Left lung (tissue), 10 donors: ENCODE results near the gene LRMDA. TPM values are rescaled to one million over a fixed set of nuclear protein-coding genes. Genes with fewer than 3 reads are reported as not detected.

ENCODE experiments used
- ATAC-seq: fragments of 200-7000 bp; cut with Tn5 transposase; one replicate; pipeline ENCODE4 v1.9.1; 2020; ENCODE audit warnings: moderate library complexity
- DNase-seq, 4 donors: peaks; one replicate each; pipeline ENCODE4 v3.0.0-alpha.2; 2013 to 2020
- H3K27ac ChIP-seq, 2 donors: fragments of 200-600 bp; sonication (generic) in 1 of 2; one replicate each; pipeline versions ENCODE4 v1.5.0 to v1.8.0; 2020 to 2021
- H3K27me3 ChIP-seq, 2 donors: fragments of 200-600 bp; sonication (generic) in 1 of 2; one replicate each; pipeline versions ENCODE4 v1.5.0 to v1.8.0; 2020 to 2021
- H3K36me3 ChIP-seq, 2 donors: fragments of 200-600 bp; sonication (generic) in 1 of 2; one replicate each; pipeline versions ENCODE4 v1.5.0 to v1.8.0; 2020 to 2021
- H3K4me1 ChIP-seq, 2 donors: fragments of 200-600 bp; one replicate each; pipeline ENCODE4 v1.8.0; 2021
- H3K4me3 ChIP-seq, 2 donors: fragments of 200-600 bp; sonication (generic) in 1 of 2; one replicate each; pipeline versions ENCODE4 v1.5.0 to v1.8.0; 2020 to 2021; ENCODE audit warnings: mild to moderate bottlenecking in 1 of 2
- H3K9me3 ChIP-seq, 2 donors: fragments of 200-600 bp; sonication (generic) in 1 of 2; one replicate each; pipeline versions ENCODE4 v1.5.0 to v1.8.0; 2020 to 2021
- CTCF ChIP-seq, 2 donors: fragments of 200-600 bp; sonication (generic) in 1 of 2; IDR thresholded peaks; one replicate each; pipeline versions ENCODE4 v1.5.0 to v1.8.0; 2021; ENCODE audit warnings: antibody characterized with exemption in 2 of 2
- intact Hi-C, 2 donors: fragments of 100-400 bp; cut with DNase I; formaldehyde crosslinking; loops; one replicate each; pipeline versions ENCODE4 v1.11.2 to v1.14.2; 2022
- polyA plus RNA-seq, 6 donors: library from polyadenylated mRNA; unstranded; fragments of 120-200 nt; gene quantifications; one replicate each; pipeline ENCODE4 v1.2.1, GENCODE V29; 2013; ENCODE audit not compliant: insufficient read length in 6 of 6
- total RNA-seq, 2 donors: library from RNA; stranded (reverse); fragmentation: NEBNext Ultra II Directional; extraction: Animal tissue kit (Norgen Biotek cat#: 25700); gene quantifications; one replicate each; pipeline ENCODE4 v1.2.1, GENCODE V29; 2021
- donor health status: DM: no; HTN: yes; CAD: no.
- donor health status: DM: no; HTN: no; CAD: no.

LRMDA gene
- total and polyA plus RNA-seq, 8 donors, result 13.9 to 23.6 (median 18.7) TPM

- Histone ChIP-seq H3K27me3 (no peaks in the 10 kb centered on the region), H3K4me1 (peaks cover 0 to 14% of the 10 kb centered on the region in 2 donors), H3K9me3 (no peaks in the 10 kb centered on the region), H3K27ac (no peak overlapping the region), H3K4me3 (no peak overlapping the region), H3K36me3 (no peaks in the 10 kb centered on the region)
- ATAC-seq (no peak), DNase-seq (no peak)
- intact Hi-C loops, result no loop called here
- no peak for TF ChIP-seq CTCF (IDR thresholded peaks at IDR 0.05)
Observed at GRCh38 chr10:75665707-75666106, 234.3 kb downstream of the LRMDA start.

GRCh38 chr10:75672111-75672671 is 240.8 kb downstream of the LRMDA start:
- no peak for TF ChIP-seq CTCF (IDR thresholded peaks at IDR 0.05)

GRCh38 chr10:75672842-75673241 is 241.4 kb downstream of the LRMDA start:
- H3K27ac ChIP-seq, result no peak overlapping the region
- no peak for DNase-seq
- ATAC-seq, result no peak

More at GRCh38 chr10:75672111-75672671, 240.8 kb downstream of the LRMDA start:
- H3K27me3 ChIP-seq, result no peaks in the 10 kb centered on the region
- peaks cover 0 to 6% of the 10 kb centered on the region in 2 donors for H3K4me1 ChIP-seq
- no peak overlapping the region for H3K4me3 ChIP-seq
- ATAC-seq (no peak), DNase-seq (no peak)
- H3K36me3 ChIP-seq, result no peaks in the 10 kb centered on the region
- intact Hi-C loops, result no loop called here
- H3K9me3 ChIP-seq, result no peaks in the 10 kb centered on the region
- H3K27ac ChIP-seq, result no peak overlapping the region

GRCh38 chr10:75677541-75677940 is 246.1 kb downstream of the LRMDA start:
- Histone ChIP-seq H3K27me3 (no peaks in the 10 kb centered on the region), H3K4me1 (peaks cover 0 to 5% of the 10 kb centered on the region in 2 donors), H3K36me3 (no peaks in the 10 kb centered on the region), H3K9me3 (no peaks in the 10 kb centered on the region), H3K4me3 (no peak overlapping the region), H3K27ac (no peak overlapping the region)
- DNase-seq, result no peak
- TF ChIP-seq CTCF (IDR thresholded peaks at IDR 0.05), result no peak
- no peak for ATAC-seq
- intact Hi-C loops, result no loop called here

More at GRCh38 chr10:75672842-75673241, 241.4 kb downstream of the LRMDA start:
- H3K4me3 ChIP-seq, result no peak overlapping the region
- H3K36me3 ChIP-seq, result no peaks in the 10 kb centered on the region
- TF ChIP-seq CTCF (IDR thresholded peaks at IDR 0.05), result no peak
- intact Hi-C loops, result no loop called here
- no peaks in the 10 kb centered on the region for H3K9me3 ChIP-seq
- H3K4me1 ChIP-seq, result peaks cover 5 to 6% of the 10 kb centered on the region in 2 donors
- no peaks in the 10 kb centered on the region for H3K27me3 ChIP-seq

GRCh38 chr10:75678527-75678926 is 247.1 kb downstream of the LRMDA start:
- Histone ChIP-seq H3K36me3 (no peaks in the 10 kb centered on the region), H3K4me1 (peaks cover 0 to 5% of the 10 kb centered on the region in 2 donors), H3K27me3 (no peaks in the 10 kb centered on the region), H3K4me3 (no peak overlapping the region), H3K9me3 (no peaks in the 10 kb centered on the region), H3K27ac (no peak overlapping the region)
- no peak for TF ChIP-seq CTCF (IDR thresholded peaks at IDR 0.05)
- ATAC-seq (no peak), DNase-seq (no peak)
- intact Hi-C loops, result no loop called here
